Measurements from ENCODE around the gene ACO1.

DNA sequence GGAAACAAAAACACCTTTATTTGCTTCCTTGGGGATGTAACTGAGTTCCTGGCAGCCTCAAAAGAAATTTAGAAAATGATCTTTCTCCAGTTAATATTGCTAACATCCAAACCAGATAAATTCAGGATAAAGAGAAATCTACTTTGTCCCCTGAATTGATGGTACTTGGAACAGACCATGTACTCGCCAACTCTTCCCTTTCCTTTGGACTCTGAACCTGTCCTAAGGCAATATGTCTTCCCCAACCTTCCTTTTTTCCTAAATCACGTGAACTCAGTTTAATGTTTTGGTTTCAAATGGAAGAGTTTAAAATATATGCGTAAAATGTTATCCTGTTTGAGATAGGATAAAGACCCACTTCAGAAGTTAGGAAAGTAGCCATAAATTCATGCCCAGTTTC, 28.0 kb downstream of the ACO1 start:
- TF ChIP-seq, protein P1, sequence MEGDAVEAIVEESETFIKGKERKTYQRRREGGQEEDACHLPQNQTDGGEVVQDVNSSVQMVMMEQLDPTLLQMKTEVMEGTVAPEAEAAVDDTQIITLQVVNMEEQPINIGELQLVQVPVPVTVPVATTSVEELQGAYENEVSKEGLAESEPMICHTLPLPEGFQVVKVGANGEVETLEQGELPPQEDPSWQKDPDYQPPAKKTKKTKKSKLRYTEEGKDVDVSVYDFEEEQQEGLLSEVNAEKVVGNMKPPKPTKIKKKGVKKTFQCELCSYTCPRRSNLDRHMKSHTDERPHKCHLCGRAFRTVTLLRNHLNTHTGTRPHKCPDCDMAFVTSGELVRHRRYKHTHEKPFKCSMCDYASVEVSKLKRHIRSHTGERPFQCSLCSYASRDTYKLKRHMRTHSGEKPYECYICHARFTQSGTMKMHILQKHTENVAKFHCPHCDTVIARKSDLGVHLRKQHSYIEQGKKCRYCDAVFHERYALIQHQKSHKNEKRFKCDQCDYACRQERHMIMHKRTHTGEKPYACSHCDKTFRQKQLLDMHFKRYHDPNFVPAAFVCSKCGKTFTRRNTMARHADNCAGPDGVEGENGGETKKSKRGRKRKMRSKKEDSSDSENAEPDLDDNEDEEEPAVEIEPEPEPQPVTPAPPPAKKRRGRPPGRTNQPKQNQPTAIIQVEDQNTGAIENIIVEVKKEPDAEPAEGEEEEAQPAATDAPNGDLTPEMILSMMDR (IDR thresholded peaks at IDR 0.05), result no peak
- no peak for TF ChIP-seq POLR2AphosphoS5 (IDR thresholded peaks at IDR 0.05)
- no peak for TF ChIP-seq POLR2A (IDR thresholded peaks at IDR 0.05)
